Tibial nerve (tissue), 3 donors: ENCODE results near the gene TMEM135.

Experiments used
- POLR2A ChIP-seq, 2 donors: fragments of 450-650 bp; IDR thresholded peaks; one replicate each; pipeline ENCODE4 v1.6.1; 2017; ENCODE audit warnings: antibody characterized with exemption in 2 of 2, mild to moderate bottlenecking in 2 of 2, moderate library complexity in 2 of 2
- TF ChIP-seq, protein P1 (sequence below), 5 experiments: fragments of 200-600 bp in 3 of 5; fragments of 450-650 bp in 2 of 5; sonication (generic) in 3 of 5; IDR thresholded peaks; one replicate each; pipeline ENCODE4 v1.5.1; 2016 to 2019; ENCODE audit warnings: antibody characterized with exemption in 5 of 5, mild to moderate bottlenecking in 3 of 5, moderate library complexity in 2 of 5

DNA sequence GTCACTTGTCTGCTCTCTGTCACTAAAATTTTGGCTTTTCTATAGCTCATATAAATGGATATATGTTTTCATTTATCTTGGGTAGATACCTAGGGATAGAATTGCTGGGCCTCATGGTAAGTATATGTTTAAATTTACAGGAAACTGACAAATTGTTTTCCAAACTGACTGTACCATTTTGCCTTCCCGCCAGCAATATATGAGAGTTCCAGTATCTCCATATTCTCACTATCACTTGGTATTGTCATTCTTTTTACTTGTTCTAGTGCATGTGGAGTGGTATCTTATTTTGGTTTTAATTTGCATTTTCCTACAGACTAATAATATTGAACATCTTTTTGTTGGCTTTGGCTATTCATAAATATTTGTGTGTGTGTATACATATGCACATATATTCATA, 101.7 kb downstream of the TMEM135 start:
- TF ChIP-seq, protein P1, sequence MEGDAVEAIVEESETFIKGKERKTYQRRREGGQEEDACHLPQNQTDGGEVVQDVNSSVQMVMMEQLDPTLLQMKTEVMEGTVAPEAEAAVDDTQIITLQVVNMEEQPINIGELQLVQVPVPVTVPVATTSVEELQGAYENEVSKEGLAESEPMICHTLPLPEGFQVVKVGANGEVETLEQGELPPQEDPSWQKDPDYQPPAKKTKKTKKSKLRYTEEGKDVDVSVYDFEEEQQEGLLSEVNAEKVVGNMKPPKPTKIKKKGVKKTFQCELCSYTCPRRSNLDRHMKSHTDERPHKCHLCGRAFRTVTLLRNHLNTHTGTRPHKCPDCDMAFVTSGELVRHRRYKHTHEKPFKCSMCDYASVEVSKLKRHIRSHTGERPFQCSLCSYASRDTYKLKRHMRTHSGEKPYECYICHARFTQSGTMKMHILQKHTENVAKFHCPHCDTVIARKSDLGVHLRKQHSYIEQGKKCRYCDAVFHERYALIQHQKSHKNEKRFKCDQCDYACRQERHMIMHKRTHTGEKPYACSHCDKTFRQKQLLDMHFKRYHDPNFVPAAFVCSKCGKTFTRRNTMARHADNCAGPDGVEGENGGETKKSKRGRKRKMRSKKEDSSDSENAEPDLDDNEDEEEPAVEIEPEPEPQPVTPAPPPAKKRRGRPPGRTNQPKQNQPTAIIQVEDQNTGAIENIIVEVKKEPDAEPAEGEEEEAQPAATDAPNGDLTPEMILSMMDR (IDR thresholded peaks at IDR 0.05): no peak
- no peak for TF ChIP-seq POLR2A (IDR thresholded peaks at IDR 0.05)
